ENCODE data around the gene PIP4K2B.

Gene PIP4K2B

DNA sequence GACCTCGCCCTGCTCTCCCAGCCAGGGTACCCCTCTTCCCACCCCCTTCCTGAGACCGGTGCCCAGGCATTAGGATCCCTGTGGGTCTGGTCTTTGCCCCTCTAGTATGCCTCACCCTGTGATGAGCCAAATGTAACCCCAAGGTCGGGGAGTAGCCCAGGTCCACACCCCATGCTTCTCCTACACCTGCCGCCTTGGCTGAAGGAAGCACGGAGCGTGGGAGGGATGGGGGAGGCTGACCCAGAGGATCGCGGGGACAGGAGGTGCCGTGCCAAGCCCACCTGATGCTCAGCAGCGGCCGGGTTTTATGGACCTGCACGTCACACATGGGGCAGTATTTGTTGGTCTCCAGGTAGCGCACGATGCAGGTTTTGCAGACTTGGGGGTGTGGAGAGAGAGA lies 60.1 kb downstream of the PIP4K2B start:
- TF ChIP-seq, protein P1, sequence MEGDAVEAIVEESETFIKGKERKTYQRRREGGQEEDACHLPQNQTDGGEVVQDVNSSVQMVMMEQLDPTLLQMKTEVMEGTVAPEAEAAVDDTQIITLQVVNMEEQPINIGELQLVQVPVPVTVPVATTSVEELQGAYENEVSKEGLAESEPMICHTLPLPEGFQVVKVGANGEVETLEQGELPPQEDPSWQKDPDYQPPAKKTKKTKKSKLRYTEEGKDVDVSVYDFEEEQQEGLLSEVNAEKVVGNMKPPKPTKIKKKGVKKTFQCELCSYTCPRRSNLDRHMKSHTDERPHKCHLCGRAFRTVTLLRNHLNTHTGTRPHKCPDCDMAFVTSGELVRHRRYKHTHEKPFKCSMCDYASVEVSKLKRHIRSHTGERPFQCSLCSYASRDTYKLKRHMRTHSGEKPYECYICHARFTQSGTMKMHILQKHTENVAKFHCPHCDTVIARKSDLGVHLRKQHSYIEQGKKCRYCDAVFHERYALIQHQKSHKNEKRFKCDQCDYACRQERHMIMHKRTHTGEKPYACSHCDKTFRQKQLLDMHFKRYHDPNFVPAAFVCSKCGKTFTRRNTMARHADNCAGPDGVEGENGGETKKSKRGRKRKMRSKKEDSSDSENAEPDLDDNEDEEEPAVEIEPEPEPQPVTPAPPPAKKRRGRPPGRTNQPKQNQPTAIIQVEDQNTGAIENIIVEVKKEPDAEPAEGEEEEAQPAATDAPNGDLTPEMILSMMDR (IDR thresholded peaks at IDR 0.05; ENCODE audit: low read length, missing control alignments) = no peak
- no peak overlapping the region for H3K4me3 ChIP-seq (replicated peaks; ENCODE audit: low read depth, low read length)
- DNase-seq (ENCODE audit: low read depth) = no peak

DNA sequence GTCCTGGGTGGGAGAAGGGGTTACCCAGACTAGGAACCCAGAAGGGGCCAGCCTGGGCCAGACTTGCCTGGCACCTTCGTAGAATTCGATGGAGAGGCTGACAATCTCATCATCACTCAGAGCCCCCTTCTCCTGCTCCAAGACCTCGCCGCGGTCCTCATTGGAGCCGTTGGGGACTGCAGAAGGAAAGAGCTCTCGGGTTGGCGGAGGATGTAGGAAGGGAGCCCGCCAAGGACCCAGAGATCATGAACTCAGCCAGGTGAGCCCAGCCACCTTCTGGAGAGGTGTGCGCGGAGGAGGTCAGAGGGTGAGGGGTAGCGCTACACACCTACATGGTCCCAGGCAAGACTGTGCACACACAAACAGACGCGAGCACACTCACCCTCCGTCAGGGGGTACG lies 60.7 kb downstream of the PIP4K2B start:
- no peak for DNase-seq (ENCODE audit: low read depth)
- TF ChIP-seq, protein P1 (IDR thresholded peaks at IDR 0.05; ENCODE audit: low read length, missing control alignments) = no peak
- H3K4me3 ChIP-seq (replicated peaks; ENCODE audit: low read depth, low read length) = no peak overlapping the region

DNA sequence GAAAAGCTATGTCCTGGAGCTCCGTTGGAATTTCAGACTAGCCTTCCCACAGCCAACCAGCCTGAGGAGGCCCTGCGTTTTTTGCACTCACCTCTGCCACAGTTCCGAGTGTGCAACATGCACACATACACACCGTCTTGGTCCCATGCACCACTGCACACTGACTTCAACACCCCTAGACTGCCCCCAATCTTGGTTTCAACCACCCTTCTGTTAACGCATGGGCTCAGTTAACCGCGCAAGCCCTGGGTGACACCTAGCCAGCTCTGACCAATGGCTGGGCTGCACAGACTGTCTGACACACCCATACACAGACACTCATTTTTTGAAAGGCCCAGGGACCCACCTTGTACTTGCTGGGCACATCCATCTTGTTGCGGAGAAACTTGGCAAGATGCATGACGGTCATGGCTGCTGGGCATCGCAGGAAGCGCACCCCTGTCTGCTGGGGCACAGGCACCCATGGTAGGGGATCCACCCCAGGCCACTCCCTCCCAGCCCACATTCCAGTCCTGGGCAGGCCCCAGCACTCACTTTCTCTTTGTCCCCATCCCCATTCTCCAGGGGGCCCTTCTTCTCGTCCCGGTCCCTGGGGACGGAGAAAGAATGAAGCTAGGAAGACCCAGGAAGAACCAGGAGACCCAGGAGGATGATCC lies 61.2 kb downstream of the PIP4K2B start:
- TF ChIP-seq, protein P1 (IDR thresholded peaks at IDR 0.05; ENCODE audit: low read length, missing control alignments) = no peak
- H3K4me3 ChIP-seq (replicated peaks; ENCODE audit: low read depth, low read length) = no peak overlapping the region
- DNase-seq (ENCODE audit: low read depth) = no peak

DNA sequence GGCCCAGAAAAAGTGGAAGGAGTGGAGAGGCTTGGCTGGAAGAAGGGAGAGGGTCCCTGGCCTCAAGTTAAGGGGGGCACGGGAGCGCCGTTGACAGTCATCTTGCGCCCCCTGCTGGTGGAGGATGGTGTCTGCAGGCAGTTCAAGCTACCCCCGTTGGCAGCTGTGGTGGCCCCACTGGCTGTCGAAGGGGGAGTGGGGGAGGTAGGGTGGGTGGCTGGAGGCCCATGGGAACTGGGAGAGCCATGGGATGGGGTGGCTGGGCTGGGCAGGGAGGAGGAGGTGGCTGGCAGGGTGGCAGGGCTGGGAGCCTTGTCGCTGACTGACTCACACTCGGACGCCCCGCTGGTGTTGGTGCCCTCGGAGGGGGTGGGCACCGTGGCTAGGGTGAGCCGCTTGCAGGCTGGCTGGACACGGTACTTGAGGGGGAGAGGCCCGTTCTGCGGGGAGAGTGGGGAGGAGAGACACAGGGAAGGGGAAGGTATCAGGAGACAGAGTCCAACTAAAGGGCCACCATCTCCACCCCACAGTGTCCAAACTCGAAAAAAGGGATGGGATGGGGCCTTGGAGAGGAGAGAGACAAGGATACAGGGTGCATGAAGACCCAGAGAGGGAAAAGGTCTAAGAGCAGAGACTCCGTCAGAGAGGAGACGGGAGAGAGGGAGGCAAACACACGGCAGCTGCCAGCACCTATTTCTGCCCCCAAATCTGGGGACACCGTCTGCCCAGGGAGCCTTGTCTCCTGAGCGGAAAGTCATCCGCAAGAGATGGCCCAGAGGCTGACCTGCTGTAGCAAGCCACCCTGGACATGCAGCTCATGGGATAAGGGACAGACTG lies 64.0 kb downstream of the PIP4K2B start:
- TF ChIP-seq, protein P1 (IDR thresholded peaks at IDR 0.05; ENCODE audit: low read length, missing control alignments) = peak; percentile 86
- peak; percentile 39 for DNase-seq (ENCODE audit: low read depth)
- H3K4me3 ChIP-seq (replicated peaks; ENCODE audit: low read depth, low read length) = no peak overlapping the region

DNA sequence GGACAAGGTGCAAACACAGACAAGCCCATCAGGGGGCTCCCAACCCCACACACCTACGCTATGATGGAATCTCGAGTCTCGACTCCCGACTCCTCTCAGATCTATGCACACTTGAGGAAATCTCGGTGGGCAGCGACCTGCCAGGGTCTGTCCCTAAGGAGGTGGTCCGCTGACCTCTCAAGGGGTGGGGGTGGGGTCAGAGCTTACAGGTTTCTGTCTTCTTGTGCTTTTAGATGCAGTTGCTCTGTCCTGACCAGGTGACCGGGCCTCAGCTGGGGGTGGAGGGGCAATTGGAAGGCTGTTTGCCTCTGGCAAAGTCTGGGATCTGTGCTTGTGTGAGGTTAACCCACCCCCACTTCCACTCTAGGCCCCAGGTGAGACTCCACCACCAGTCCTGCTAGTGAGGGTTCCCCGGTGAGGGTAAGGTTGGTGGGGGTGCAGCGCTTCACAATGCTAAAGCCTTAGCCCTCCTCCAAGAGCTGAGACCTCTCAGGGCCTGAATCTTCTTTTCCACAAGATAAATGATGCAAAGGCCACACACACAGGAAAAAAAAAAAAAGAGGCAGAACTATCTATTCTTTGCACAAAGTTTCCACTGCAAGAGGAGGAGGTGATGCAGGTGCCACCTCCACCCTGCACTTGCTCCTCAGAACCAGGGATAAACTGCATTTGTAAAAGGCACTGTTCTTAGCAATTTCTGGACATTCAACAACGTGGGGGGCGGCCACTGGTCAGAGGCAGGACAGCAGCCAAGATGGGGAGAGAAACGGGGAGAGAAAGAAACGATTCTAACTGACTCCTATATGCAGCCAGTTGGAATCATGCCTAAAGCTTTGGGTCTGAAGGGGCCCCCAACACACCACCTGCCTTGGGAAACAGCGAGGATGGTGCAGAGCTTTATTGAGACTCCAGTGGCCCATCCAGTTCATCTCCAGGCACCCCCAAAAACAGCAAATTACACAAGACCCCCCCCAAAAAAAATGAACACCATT lies 65.1 kb downstream of the PIP4K2B start:
- TF ChIP-seq, protein P1 (IDR thresholded peaks at IDR 0.05; ENCODE audit: low read length, missing control alignments) = peak; percentile 23
- no peak for DNase-seq (ENCODE audit: low read depth)
- no peak overlapping the region for H3K4me3 ChIP-seq (replicated peaks; ENCODE audit: low read depth, low read length)

DNA sequence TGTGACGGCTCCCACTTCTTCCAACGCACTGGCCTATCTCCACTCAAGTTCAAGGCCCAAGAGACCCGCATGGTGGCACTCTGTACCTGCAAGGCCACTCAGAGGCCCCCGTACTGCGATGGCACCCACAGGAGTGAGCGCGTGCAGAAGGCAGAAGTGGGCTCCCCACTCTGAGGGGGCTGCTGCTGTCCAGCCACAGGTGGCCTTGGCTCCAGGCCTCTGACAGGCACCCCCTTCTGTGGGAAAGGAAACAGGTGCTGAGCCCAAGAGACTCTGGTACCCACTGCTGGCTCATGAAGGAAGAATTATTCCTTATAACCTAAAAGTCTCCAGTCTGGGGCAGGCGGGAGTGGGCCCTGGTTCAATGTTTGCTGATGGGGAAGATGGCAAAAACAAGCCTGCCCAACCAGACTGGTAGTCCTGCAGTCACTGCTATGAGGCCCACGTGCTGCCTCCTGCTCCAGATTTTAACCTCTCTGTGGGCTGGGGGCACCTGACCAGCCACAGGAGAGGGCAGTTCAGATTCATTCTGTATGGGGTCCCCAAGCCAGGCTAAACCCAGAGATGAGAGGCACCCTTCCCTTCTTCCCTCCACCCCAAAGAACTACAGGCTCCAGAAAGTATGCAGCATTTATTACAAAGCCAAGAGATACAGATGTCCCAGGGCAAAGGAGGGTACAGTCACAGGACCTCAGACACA lies 65.9 kb downstream of the PIP4K2B start:
- TF ChIP-seq, protein P1 (IDR thresholded peaks at IDR 0.05; ENCODE audit: low read length, missing control alignments) = no peak
- no peak overlapping the region for H3K4me3 ChIP-seq (replicated peaks; ENCODE audit: low read depth, low read length)
- DNase-seq (ENCODE audit: low read depth) = no peak

Measured in fibroblast of pulmonary artery (primary cell).